ENCODE measurements around the gene ADGRG6. TPM values are rescaled to one million over a fixed set of nuclear protein-coding genes. Genes with fewer than 3 reads are reported as not detected.

ADGRG6 gene
- total and polyA plus RNA-seq, 2 donors = 10.2 to 13.6 TPM

- H3K36me3 ChIP-seq (ENCODE audit: control insufficient read depth in 2 of 2, insufficient read depth in 2 of 2, low read length in 1 of 2) = no peaks in the 10 kb centered on the region
- DNase-seq (ENCODE audit: low read depth in 6 of 9, low spot score in 9 of 9) = no peak
- H3K27me3 ChIP-seq (ENCODE audit: control insufficient read depth in 2 of 2, insufficient read depth in 1 of 2, low read length in 1 of 2) = no peaks in the 10 kb centered on the region
- H3K27ac ChIP-seq (ENCODE audit: low read depth in 1 of 2, low read length in 1 of 2) = no peak overlapping the region
- WGBS = 98% methylated on average over 2 of the region's 2 CpGs
- H3K4me3 ChIP-seq (ENCODE audit: low read length in 2 of 2) = no peak overlapping the region
- no peaks in the 10 kb centered on the region for H3K4me1 ChIP-seq (ENCODE audit: control insufficient read depth in 2 of 2, insufficient read depth in 2 of 2, low read length in 2 of 2)
- no peaks in the 10 kb centered on the region for H3K9me3 ChIP-seq (ENCODE audit: control insufficient read depth in 2 of 2, insufficient read depth in 1 of 2, low read length in 1 of 2)
Measured at GRCh38 chr6:142476452-142476851, 174.6 kb downstream of the ADGRG6 start.

- H3K9me3 ChIP-seq (ENCODE audit: control insufficient read depth in 2 of 2, insufficient read depth in 1 of 2, low read length in 1 of 2) = no peaks in the 10 kb centered on the region
- H3K36me3 ChIP-seq (ENCODE audit: control insufficient read depth in 2 of 2, insufficient read depth in 2 of 2, low read length in 1 of 2) = no peaks in the 10 kb centered on the region
- no peaks in the 10 kb centered on the region for H3K4me1 ChIP-seq (ENCODE audit: control insufficient read depth in 2 of 2, insufficient read depth in 2 of 2, low read length in 2 of 2)
- no peak overlapping the region for H3K4me3 ChIP-seq (ENCODE audit: low read length in 2 of 2)
- no peak for DNase-seq (ENCODE audit: low read depth in 6 of 9, low spot score in 9 of 9)
- H3K27me3 ChIP-seq (ENCODE audit: control insufficient read depth in 2 of 2, insufficient read depth in 1 of 2, low read length in 1 of 2) = no peaks in the 10 kb centered on the region
- no peak overlapping the region for H3K27ac ChIP-seq (ENCODE audit: low read depth in 1 of 2, low read length in 1 of 2)
- 92% methylated on average over 2 of the region's 2 CpGs for WGBS
Measured at GRCh38 chr6:142478117-142478516, 176.3 kb downstream of the ADGRG6 start.

- Histone ChIP-seq H3K9me3 (ENCODE audit: control insufficient read depth in 2 of 2, insufficient read depth in 1 of 2, low read length in 1 of 2) (no peaks in the 10 kb centered on the region), H3K36me3 (ENCODE audit: control insufficient read depth in 2 of 2, insufficient read depth in 2 of 2, low read length in 1 of 2) (no peaks in the 10 kb centered on the region), H3K27ac (ENCODE audit: low read depth in 1 of 2, low read length in 1 of 2) (no peak overlapping the region), H3K4me3 (ENCODE audit: low read length in 2 of 2) (no peak overlapping the region), H3K4me1 (ENCODE audit: control insufficient read depth in 2 of 2, insufficient read depth in 2 of 2, low read length in 2 of 2) (no peaks in the 10 kb centered on the region), H3K27me3 (ENCODE audit: control insufficient read depth in 2 of 2, insufficient read depth in 1 of 2, low read length in 1 of 2) (no peaks in the 10 kb centered on the region)
- DNase-seq (ENCODE audit: low read depth in 6 of 9, low spot score in 9 of 9) = no peak
- 91% methylated on average over 4 of the region's 4 CpGs for WGBS
Measured at GRCh38 chr6:142481466-142481865, 179.7 kb downstream of the ADGRG6 start.

- Histone ChIP-seq H3K4me1 (ENCODE audit: control insufficient read depth in 2 of 2, insufficient read depth in 2 of 2, low read length in 2 of 2) (no peaks in the 10 kb centered on the region), H3K36me3 (ENCODE audit: control insufficient read depth in 2 of 2, insufficient read depth in 2 of 2, low read length in 1 of 2) (no peaks in the 10 kb centered on the region), H3K9me3 (ENCODE audit: control insufficient read depth in 2 of 2, insufficient read depth in 1 of 2, low read length in 1 of 2) (no peaks in the 10 kb centered on the region), H3K27me3 (ENCODE audit: control insufficient read depth in 2 of 2, insufficient read depth in 1 of 2, low read length in 1 of 2) (no peaks in the 10 kb centered on the region), H3K27ac (ENCODE audit: low read depth in 1 of 2, low read length in 1 of 2) (no peak overlapping the region), H3K4me3 (ENCODE audit: low read length in 2 of 2) (no peak overlapping the region)
- WGBS = 56% methylated on average over 1 of the region's 1 CpG
- DNase-seq (ENCODE audit: low read depth in 6 of 9, low spot score in 9 of 9) = no peak
Measured at GRCh38 chr6:142482249-142482648, 180.4 kb downstream of the ADGRG6 start.

- no peaks in the 10 kb centered on the region for H3K4me1 ChIP-seq (ENCODE audit: control insufficient read depth in 2 of 2, insufficient read depth in 2 of 2, low read length in 2 of 2)
- H3K27ac ChIP-seq (ENCODE audit: low read depth in 1 of 2, low read length in 1 of 2) = no peak overlapping the region
- DNase-seq (ENCODE audit: low read depth in 6 of 9, low spot score in 9 of 9) = no peak
- no peaks in the 10 kb centered on the region for H3K9me3 ChIP-seq (ENCODE audit: control insufficient read depth in 2 of 2, insufficient read depth in 1 of 2, low read length in 1 of 2)
- 87% methylated on average over 5 of the region's 5 CpGs for WGBS
- no peak overlapping the region for H3K4me3 ChIP-seq (ENCODE audit: low read length in 2 of 2)
- no peaks in the 10 kb centered on the region for H3K36me3 ChIP-seq (ENCODE audit: control insufficient read depth in 2 of 2, insufficient read depth in 2 of 2, low read length in 1 of 2)
- H3K27me3 ChIP-seq (ENCODE audit: control insufficient read depth in 2 of 2, insufficient read depth in 1 of 2, low read length in 1 of 2) = no peaks in the 10 kb centered on the region
Measured at GRCh38 chr6:142482974-142483373, 181.2 kb downstream of the ADGRG6 start.

GRCh38 chr6:142485256-142485655 lies 183.4 kb downstream of the ADGRG6 start:
- Histone ChIP-seq H3K9me3 (ENCODE audit: control insufficient read depth in 2 of 2, insufficient read depth in 1 of 2, low read length in 1 of 2) (no peaks in the 10 kb centered on the region), H3K4me3 (ENCODE audit: low read length in 2 of 2) (no peak overlapping the region), H3K27me3 (ENCODE audit: control insufficient read depth in 2 of 2, insufficient read depth in 1 of 2, low read length in 1 of 2) (no peaks in the 10 kb centered on the region), H3K36me3 (ENCODE audit: control insufficient read depth in 2 of 2, insufficient read depth in 2 of 2, low read length in 1 of 2) (no peaks in the 10 kb centered on the region), H3K27ac (ENCODE audit: low read depth in 1 of 2, low read length in 1 of 2) (no peak overlapping the region), H3K4me1 (ENCODE audit: control insufficient read depth in 2 of 2, insufficient read depth in 2 of 2, low read length in 2 of 2) (no peaks in the 10 kb centered on the region)
- DNase-seq (ENCODE audit: low read depth in 6 of 9, low spot score in 9 of 9) = no peak
- WGBS = 94% methylated on average over 2 of the region's 2 CpGs

GRCh38 chr6:142489722-142490610 lies 188.2 kb downstream of the ADGRG6 start:
- Histone ChIP-seq H3K27ac (ENCODE audit: low read depth in 1 of 2, low read length in 1 of 2) (no peak overlapping the region), H3K36me3 (ENCODE audit: control insufficient read depth in 2 of 2, insufficient read depth in 2 of 2, low read length in 1 of 2) (no peaks in the 10 kb centered on the region), H3K27me3 (ENCODE audit: control insufficient read depth in 2 of 2, insufficient read depth in 1 of 2, low read length in 1 of 2) (no peaks in the 10 kb centered on the region), H3K4me1 (ENCODE audit: control insufficient read depth in 2 of 2, insufficient read depth in 2 of 2, low read length in 2 of 2) (no peaks in the 10 kb centered on the region), H3K4me3 (ENCODE audit: low read length in 2 of 2) (no peak overlapping the region), H3K9me3 (ENCODE audit: control insufficient read depth in 2 of 2, insufficient read depth in 1 of 2, low read length in 1 of 2) (no peaks in the 10 kb centered on the region)
- 96% methylated on average over 1 of the region's 1 CpG for WGBS
- no peak for DNase-seq (ENCODE audit: low read depth in 6 of 9, low spot score in 9 of 9)

Other genes starting within 250 kb of the ADGRG6 start
- not detected for gene GJE1, start 169.1 kb upstream of the ADGRG6 start, total RNA-seq
- gene GJE1, start 169.1 kb upstream of the ADGRG6 start, polyA plus RNA-seq = not detected
- gene NMBR, start 154.9 kb upstream of the ADGRG6 start, total RNA-seq = not detected
- 0.07 TPM for gene NMBR, start 154.9 kb upstream of the ADGRG6 start, polyA plus RNA-seq
- 57.1 TPM for gene VTA1, start 154.7 kb upstream of the ADGRG6 start, total RNA-seq
- 35.7 TPM for gene VTA1, start 154.7 kb upstream of the ADGRG6 start, polyA plus RNA-seq